ENCODE data around the gene ZNF710. TPM values are rescaled to one million over a fixed set of nuclear protein-coding genes. Genes with fewer than 3 reads are reported as not detected.

Gene ZNF710
- total and polyA plus RNA-seq, 9 of the 15 experiments (the other 6 are each of a cell fraction or from before 2014, with no cell fraction given) = 0.56 to 14.2 (median 5.2) TPM

DNA sequence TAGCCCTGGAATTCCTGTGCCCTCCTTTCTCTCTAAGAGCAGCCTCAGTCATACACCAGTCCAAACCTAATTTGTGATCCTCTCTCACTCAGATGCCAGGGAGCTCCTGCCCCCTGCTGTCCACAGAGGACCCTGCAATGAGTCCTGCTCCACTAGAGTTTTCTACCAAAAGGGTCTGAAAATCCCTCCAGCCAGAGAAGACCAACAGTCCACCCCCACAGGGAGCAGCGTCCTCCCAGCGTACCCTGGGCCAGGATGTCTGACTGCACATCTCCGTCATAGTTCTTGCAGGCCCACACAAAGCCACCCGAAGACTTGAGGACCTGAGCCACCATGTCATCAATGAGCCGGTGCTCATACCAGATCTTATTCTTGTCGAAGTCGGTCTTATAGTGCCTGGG, 85.7 kb downstream of the ZNF710 start:
- Histone ChIP-seq H3K4me1 (replicated peaks in 1 of 2; ENCODE audit: control insufficient read depth in 2 of 2, insufficient read depth in 2 of 2, low read length in 2 of 2) (peaks cover 0 to 17% of the 10 kb centered on the region in 2 experiments; a peak in 2 of 5 replicates), H3K9ac (ENCODE audit: insufficient read depth in 1 of 2, low read depth in 2 of 2, low read length in 2 of 2) (no peak overlapping the region), H3K4me3 (no peak overlapping the region), H3K9me1 (ENCODE audit: control insufficient read depth, insufficient read depth, low read length) (no peaks in the 10 kb centered on the region), H3K4me2 (ENCODE audit: insufficient read depth, low read length) (no peak overlapping the region), H3K27me3 (ENCODE audit: control insufficient read depth in 2 of 2, insufficient read depth in 2 of 2, low read length in 2 of 2) (no peaks in the 10 kb centered on the region), H2AFZ (ENCODE audit: low read depth, low read length) (no peak overlapping the region), H3K9me3 (replicated peaks; ENCODE audit: control insufficient read depth, insufficient read depth, low read depth, low read length) (no peaks in the 10 kb centered on the region), H4K20me1 (replicated peaks; ENCODE audit: control insufficient read depth, insufficient read depth, low read length) (0 out of 2 replicates have a peak, but pooled peaks cover 5% of the 10 kb centered on the region), H3K79me2 (ENCODE audit: control insufficient read depth, insufficient read depth, low read length) (no peaks in the 10 kb centered on the region), H3K36me3 (ENCODE audit: control insufficient read depth, insufficient read depth, low read length) (peaks cover 48% of the 10 kb centered on the region; the same call in 2 of the 3 replicates), H3K27ac (ENCODE audit: extremely low read depth, low read depth, low read length) (no peak overlapping the region)
- DNase-seq (ENCODE audit: extremely low read depth in 1 of 4, low spot score in 3 of 4) (peak; percentile 67 to 74 (median 72)), ATAC-seq (peak; percentile 87), FAIRE-seq (peak; percentile 87)
- ChIA-PET CTCF (ENCODE audit: low intra/inter-chr PET ratio) (interaction anchor here (0.6 to 2.9 kb wide), 4 partner anchors 132 to 347 kb away, joined by 3 to 19 read pairs (median 4); no protein-coding TSS in a partner anchor), POLR2A (interaction anchor here (0.6 to 1.0 kb wide), 4 partner anchors 13 to 417 kb away, joined by 3 to 4 read pairs (median 4); no protein-coding TSS in a partner anchor)
- no TSS peak for BruUV-seq (replicated peaks)
- intact Hi-C loops (cut with micrococcal nuclease) (loop anchor here (1.0 to 5.0 kb wide), 2 partner anchors 189 to 345 kb away; no protein-coding TSS in a partner anchor), in situ Hi-C loops (cut with MboI) (loop anchor here (5.0 kb wide), 1 partner anchor 190 kb away; no protein-coding TSS in a partner anchor)
- WGBS (ENCODE audit: insufficient coverage, low coverage, missing lambda C conversion rate) = 60% methylated on average over 7 of the region's 7 CpGs
- no peak for TF ChIP-seq ZNF407 (IDR thresholded peaks at IDR 0.05; ENCODE audit: low read depth)
- peak; percentile 61 to 83 for TF ChIP-seq RAD21 (CRISPR knock-in tag; conservative IDR thresholded peaks at IDR 0.05 in 1 of 2, IDR thresholded peaks at IDR 0.05 in 1 of 2)
- TF ChIP-seq, protein P1, sequence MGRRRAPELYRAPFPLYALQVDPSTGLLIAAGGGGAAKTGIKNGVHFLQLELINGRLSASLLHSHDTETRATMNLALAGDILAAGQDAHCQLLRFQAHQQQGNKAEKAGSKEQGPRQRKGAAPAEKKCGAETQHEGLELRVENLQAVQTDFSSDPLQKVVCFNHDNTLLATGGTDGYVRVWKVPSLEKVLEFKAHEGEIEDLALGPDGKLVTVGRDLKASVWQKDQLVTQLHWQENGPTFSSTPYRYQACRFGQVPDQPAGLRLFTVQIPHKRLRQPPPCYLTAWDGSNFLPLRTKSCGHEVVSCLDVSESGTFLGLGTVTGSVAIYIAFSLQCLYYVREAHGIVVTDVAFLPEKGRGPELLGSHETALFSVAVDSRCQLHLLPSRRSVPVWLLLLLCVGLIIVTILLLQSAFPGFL (CRISPR knock-in tag; IDR thresholded peaks at IDR 0.05) = peak; percentile 91; the same call in 1 of the 2 replicates
- no peak for TF ChIP-seq SRSF1 (IDR thresholded peaks at IDR 0.05; ENCODE audit: low read depth, low read length)
- TF ChIP-seq, protein P2, sequence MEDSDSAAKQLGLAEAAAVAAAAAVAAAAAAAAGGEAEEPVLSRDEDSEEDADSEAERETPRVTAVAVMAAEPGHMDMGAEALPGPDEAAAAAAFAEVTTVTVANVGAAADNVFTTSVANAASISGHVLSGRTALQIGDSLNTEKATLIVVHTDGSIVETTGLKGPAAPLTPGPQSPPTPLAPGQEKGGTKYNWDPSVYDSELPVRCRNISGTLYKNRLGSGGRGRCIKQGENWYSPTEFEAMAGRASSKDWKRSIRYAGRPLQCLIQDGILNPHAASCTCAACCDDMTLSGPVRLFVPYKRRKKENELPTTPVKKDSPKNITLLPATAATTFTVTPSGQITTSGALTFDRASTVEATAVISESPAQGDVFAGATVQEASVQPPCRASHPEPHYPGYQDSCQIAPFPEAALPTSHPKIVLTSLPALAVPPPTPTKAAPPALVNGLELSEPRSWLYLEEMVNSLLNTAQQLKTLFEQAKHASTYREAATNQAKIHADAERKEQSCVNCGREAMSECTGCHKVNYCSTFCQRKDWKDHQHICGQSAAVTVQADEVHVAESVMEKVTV (CRISPR knock-in tag; IDR thresholded peaks at IDR 0.05) = 0 out of 2 replicates have a peak, but pooled peaks have one; percentile 12
- TF ChIP-seq ARNT (IDR thresholded peaks at IDR 0.05) = no peak

Measured in K562 (cell line).